ENCODE data around the gene AAMP. TPM values are rescaled to one million over a fixed set of nuclear protein-coding genes. Genes with fewer than 3 reads are reported as not detected.
A peak's percentile ranks its signal among the peaks of the same experiment; 100 is the strongest.

Gene AAMP
- total and polyA plus RNA-seq, 2 experiments from 2014 or later = 140 to 179 TPM

GRCh38 chr2:218259099-218259961, 10.6 kb downstream of the AAMP start:
- DNase-seq (ENCODE audit: low spot score) = peak; percentile 79

GRCh38 chr2:218257390-218257981, 12.5 kb downstream of the AAMP start:
- Histone ChIP-seq H3K79me2 (no peaks in the 10 kb centered on the region), H3K4me1 (ENCODE audit: insufficient read depth) (peaks cover 31% of the 10 kb centered on the region), H4K20me1 (ENCODE audit: insufficient read depth, poor library complexity, severe bottlenecking) (no peaks in the 10 kb centered on the region), H2AFZ (no peak overlapping the region), H3K27me3 (no peaks in the 10 kb centered on the region), H3K27ac (peak overlapping the region; percentile 63), H3K9me3 (ENCODE audit: low read depth) (no peaks in the 10 kb centered on the region), H3K9me2 (replicated peaks; ENCODE audit: insufficient read depth) (no peaks in the 10 kb centered on the region), H3K4me3 (no peak overlapping the region), H3K36me3 (replicated peaks; ENCODE audit: insufficient read depth, low read depth) (peaks cover 8% of the 10 kb centered on the region), H3K4me2 (no peak overlapping the region)
- DNase-seq (ENCODE audit: low spot score) = no peak
- WGBS (ENCODE audit: low lambda C conversion rate, missing lambda C conversion rate) = 76% methylated on average over 8 of the region's 8 CpGs
- TF ChIP-seq CTCF (IDR thresholded peaks at IDR 0.05; ENCODE audit: poor library complexity) (peak; percentile 45), EZH2phosphoT487 (IDR thresholded peaks at IDR 0.05; ENCODE audit: low read depth, severe bottlenecking, unreplicated experiment) (no peak), EZH2 (IDR thresholded peaks at IDR 0.05; ENCODE audit: borderline replicate concordance) (no peak)

More at GRCh38 chr2:218259099-218259961, 10.6 kb downstream of the AAMP start:
- H3K79me2 ChIP-seq = peaks cover 5% of the 10 kb centered on the region
- no peaks in the 10 kb centered on the region for H3K9me3 ChIP-seq (ENCODE audit: low read depth)
- H3K27me3 ChIP-seq = no peaks in the 10 kb centered on the region
- H2AFZ ChIP-seq = no peak overlapping the region
- 45% methylated on average over 15 of the region's 15 CpGs for WGBS (ENCODE audit: low lambda C conversion rate, missing lambda C conversion rate)
- no peaks in the 10 kb centered on the region for H3K9me2 ChIP-seq (replicated peaks; ENCODE audit: insufficient read depth)
- H3K4me2 ChIP-seq = peak overlapping the region; percentile 57
- no peaks in the 10 kb centered on the region for H4K20me1 ChIP-seq (ENCODE audit: insufficient read depth, poor library complexity, severe bottlenecking)
- no peak overlapping the region for H3K4me3 ChIP-seq
- H3K27ac ChIP-seq = peak overlapping the region; percentile 92
- H3K4me1 ChIP-seq (ENCODE audit: insufficient read depth) = peaks cover 46% of the 10 kb centered on the region
- peaks cover 8% of the 10 kb centered on the region for H3K36me3 ChIP-seq (replicated peaks; ENCODE audit: insufficient read depth, low read depth)
- no peak for TF ChIP-seq EZH2 (IDR thresholded peaks at IDR 0.05; ENCODE audit: borderline replicate concordance)
- TF ChIP-seq CTCF (IDR thresholded peaks at IDR 0.05; ENCODE audit: poor library complexity) = no peak
- TF ChIP-seq EZH2phosphoT487 (IDR thresholded peaks at IDR 0.05; ENCODE audit: low read depth, severe bottlenecking, unreplicated experiment) = no peak

- peaks cover 24% of the 10 kb centered on the region for H3K4me1 ChIP-seq (ENCODE audit: insufficient read depth)
Measured at GRCh38 chr2:218256612-218257350, 13.2 kb downstream of the AAMP start.

More at GRCh38 chr2:218256612-218257350, 13.2 kb downstream of the AAMP start:
- Histone ChIP-seq H3K9me3 (ENCODE audit: low read depth) (no peaks in the 10 kb centered on the region), H3K27me3 (no peaks in the 10 kb centered on the region), H3K4me3 (no peak overlapping the region), H3K27ac (peak overlapping the region; percentile 63), H4K20me1 (ENCODE audit: insufficient read depth, poor library complexity, severe bottlenecking) (no peaks in the 10 kb centered on the region), H2AFZ (no peak overlapping the region), H3K79me2 (no peaks in the 10 kb centered on the region), H3K4me2 (no peak overlapping the region), H3K9me2 (replicated peaks; ENCODE audit: insufficient read depth) (no peaks in the 10 kb centered on the region), H3K36me3 (replicated peaks; ENCODE audit: insufficient read depth, low read depth) (peaks cover 8% of the 10 kb centered on the region)
- no peak for TF ChIP-seq EZH2phosphoT487 (IDR thresholded peaks at IDR 0.05; ENCODE audit: low read depth, severe bottlenecking, unreplicated experiment)
- TF ChIP-seq EZH2 (IDR thresholded peaks at IDR 0.05; ENCODE audit: borderline replicate concordance) = no peak
- TF ChIP-seq CTCF (IDR thresholded peaks at IDR 0.05; ENCODE audit: poor library complexity) = no peak
- 97% methylated on average over 13 of the region's 13 CpGs for WGBS (ENCODE audit: low lambda C conversion rate, missing lambda C conversion rate)
- DNase-seq (ENCODE audit: low spot score) = no peak

Measured in hepatocyte (in vitro differentiated cells).